K562 (cell line): ENCODE results near the gene ARID3A. TPM values are rescaled to one million over a fixed set of nuclear protein-coding genes. Genes with fewer than 3 reads are reported as not detected.
A peak's percentile ranks its signal among the peaks of the same experiment; 100 is the strongest.

Experiments used
- CEBPG ChIP-seq, 3 experiments: fragments of 200-800 bp in 1 of 3; sonication (Bioruptor generic) in 1 of 3; sonication (generic) in 1 of 3; formaldehyde crosslinking in 1 of 3; IDR thresholded peaks in 2 of 3; conservative IDR thresholded peaks in 1 of 3; 2 replicates each; pipeline versions ENCODE4 v1.6.1 to v1.8.0; 2016 to 2022; ENCODE audit warnings: missing compliant biosample characterization in 2 of 3, missing genetic modification characterization in 2 of 3, mild to moderate bottlenecking in 1 of 3, missing genetic modification reagents in 1 of 3
- FOXK2 ChIP-seq, 2 experiments: fragments of 450-650 bp; IDR thresholded peaks in 1 of 2; conservative IDR thresholded peaks in 1 of 2; 2 replicates each; pipeline ENCODE4 v1.6.1; 2016; ENCODE audit warnings: low read depth in 2 of 2, mild to moderate bottlenecking in 1 of 2
- GABPB1 ChIP-seq: sonication (generic); formaldehyde crosslinking; IDR thresholded peaks from 2 replicates; pipeline ENCODE4 v1.8.0; 2022; ENCODE audit warnings: mild to moderate bottlenecking, missing genetic modification reagents
- ID3 ChIP-seq, 2 experiments: fragments of 250-450 bp in 1 of 2; fragments of 450-650 bp in 1 of 2; sonication (Bioruptor Pico) in 1 of 2; IDR thresholded peaks; 2 replicates each; pipeline versions ENCODE4 v1.6.1 to v1.8.0; 2016 to 2021; ENCODE audit warnings: mild to moderate bottlenecking in 2 of 2, moderate library complexity in 2 of 2, missing compliant biosample characterization in 1 of 2, missing genetic modification characterization in 1 of 2
- RBFOX2 ChIP-seq: fragments of 200-400 bp; formaldehyde crosslinking; IDR thresholded peaks from 2 replicates; pipeline ENCODE4 v1.6.1; 2017; ENCODE audit warnings: low read depth, mild to moderate bottlenecking, low read length, moderate library complexity
- TFAP4 ChIP-seq: sonication (generic); formaldehyde crosslinking; IDR thresholded peaks from 2 replicates; pipeline ENCODE4 v1.8.0; 2022; ENCODE audit warnings: missing genetic modification reagents, mild to moderate bottlenecking, moderate library complexity, borderline replicate concordance
- ZKSCAN3 ChIP-seq: fragments of 250-450 bp; sonication (Bioruptor Pico); IDR thresholded peaks from 2 replicates; pipeline ENCODE4 v1.4.0; 2020
- ZNF143 ChIP-seq: sonication (generic); formaldehyde crosslinking; IDR thresholded peaks from 2 replicates; pipeline ENCODE4 v1.9.0; 2022; ENCODE audit warnings: mild to moderate bottlenecking, missing genetic modification reagents
- polyA plus RNA-seq, 8 experiments: library from polyadenylated mRNA; depleted of rRNA in 4 of 8; stranded (reverse) in 5 of 8; unstranded in 3 of 8; fragments of >200 nt; fragmentation: Nextera tagmentation in 2 of 8; fragmentation: Illumina TruSeq in 1 of 8; extraction: Ambion mirVana in 2 of 8; extraction: Trizol in 1 of 8; gene quantifications; 2 replicates each; pipeline versions ENCODE4 v1.2.1 to v1.2.3, GENCODE V29; 2011 to 2014; ENCODE audit warnings: inconsistent platforms in 1 of 8, missing spikeins in 1 of 8
- total RNA-seq, 7 experiments: library from RNA; depleted of rRNA in 6 of 7; stranded (reverse); fragments of >200 nt in 6 of 7; fragmentation: Illumina TruSeq in 2 of 7; extraction: Trizol in 2 of 7; gene quantifications; 2 replicates each; pipeline versions ENCODE4 v1.2.1 to v1.2.3, GENCODE V29; 2011 to 2021; ENCODE audit warnings: low replicate concordance in 1 of 7

Gene ARID3A
- total and polyA plus RNA-seq, 9 of the 15 experiments (the other 6 are each of a cell fraction or from before 2014, with no cell fraction given): 1.4 to 118 (median 31.2) TPM

- TF ChIP-seq GABPB1 (CRISPR knock-in tag) (no peak), ZKSCAN3 (CRISPR knock-in tag) (no peak), ZNF143 (CRISPR knock-in tag) (no peak), RBFOX2 (peak; percentile 67), ID3 (CRISPR knock-in tag; IDR thresholded peaks at IDR 0.05) (no peak), ID3 (tag; IDR thresholded peaks at IDR 0.05) (no peak), CEBPG (CRISPR knock-in tag; IDR thresholded peaks at IDR 0.05) (no peak), CEBPG (tag; conservative IDR thresholded peaks at IDR 0.05 in 1 of 2, IDR thresholded peaks at IDR 0.05 in 1 of 2) (peak; percentile 26 to 59; a peak in 2 of 4 replicates), FOXK2 (conservative IDR thresholded peaks at IDR 0.05 in 1 of 2, IDR thresholded peaks at IDR 0.05 in 1 of 2; ENCODE audit: low read depth in 2 of 2) (no peak), TFAP4 (CRISPR knock-in tag) (0 out of 2 replicates have a peak, but pooled peaks have one; percentile 22)
Measured at GRCh38 chr19:926589-927350, 935 bp downstream of the ARID3A start (continued).
